Retinal pigment epithelial cell (primary cell): ENCODE results near the gene AMACR.
"Not testable (repeated sequence)": the region's sequence is repeated elsewhere in the genome, so short reads cannot be mapped to it uniquely, and the experiment has no call there.

ENCODE experiments used
- DNase-seq: peaks from one replicate; pipeline ENCODE4 v3.0.0-alpha.2; 2010; ENCODE audit warnings: low read depth
- H3K4me3 ChIP-seq: 2 replicates; pipeline ENCODE4 v1.5.1; 2011; ENCODE audit warnings: mild to moderate bottlenecking, low read length, control low read depth, moderate library complexity
- TF ChIP-seq, protein P1 (sequence below): conservative IDR thresholded peaks from 2 replicates; pipeline ENCODE4 v1.5.1; 2011; ENCODE audit warnings: low read depth, low read length, control low read depth, inconsistent platforms

The AMACR gene

DNA sequence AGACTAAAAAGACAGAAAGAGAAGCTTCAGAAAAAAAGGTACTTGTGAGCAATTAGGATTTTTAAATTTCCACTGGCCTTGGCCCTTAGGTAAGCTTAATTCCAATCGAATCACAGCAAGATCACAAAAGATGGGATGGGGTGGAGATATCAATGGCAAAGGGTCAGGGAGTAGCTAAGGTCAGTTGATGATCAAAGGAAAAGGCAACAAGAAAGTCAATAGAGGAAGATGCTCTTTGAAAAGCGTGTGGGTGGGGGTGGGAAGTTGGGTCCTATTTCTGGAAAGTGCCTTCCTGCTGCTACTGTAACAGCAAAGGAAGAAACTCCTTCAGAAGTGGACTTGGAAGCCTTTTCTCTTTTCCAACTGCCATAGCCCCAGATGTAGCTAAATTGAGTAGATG is 27.9 kb upstream of the AMACR start:
- H3K4me3 ChIP-seq, result no peak overlapping the region
- TF ChIP-seq, protein P1, sequence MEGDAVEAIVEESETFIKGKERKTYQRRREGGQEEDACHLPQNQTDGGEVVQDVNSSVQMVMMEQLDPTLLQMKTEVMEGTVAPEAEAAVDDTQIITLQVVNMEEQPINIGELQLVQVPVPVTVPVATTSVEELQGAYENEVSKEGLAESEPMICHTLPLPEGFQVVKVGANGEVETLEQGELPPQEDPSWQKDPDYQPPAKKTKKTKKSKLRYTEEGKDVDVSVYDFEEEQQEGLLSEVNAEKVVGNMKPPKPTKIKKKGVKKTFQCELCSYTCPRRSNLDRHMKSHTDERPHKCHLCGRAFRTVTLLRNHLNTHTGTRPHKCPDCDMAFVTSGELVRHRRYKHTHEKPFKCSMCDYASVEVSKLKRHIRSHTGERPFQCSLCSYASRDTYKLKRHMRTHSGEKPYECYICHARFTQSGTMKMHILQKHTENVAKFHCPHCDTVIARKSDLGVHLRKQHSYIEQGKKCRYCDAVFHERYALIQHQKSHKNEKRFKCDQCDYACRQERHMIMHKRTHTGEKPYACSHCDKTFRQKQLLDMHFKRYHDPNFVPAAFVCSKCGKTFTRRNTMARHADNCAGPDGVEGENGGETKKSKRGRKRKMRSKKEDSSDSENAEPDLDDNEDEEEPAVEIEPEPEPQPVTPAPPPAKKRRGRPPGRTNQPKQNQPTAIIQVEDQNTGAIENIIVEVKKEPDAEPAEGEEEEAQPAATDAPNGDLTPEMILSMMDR, result no peak
- no peak for DNase-seq

DNA sequence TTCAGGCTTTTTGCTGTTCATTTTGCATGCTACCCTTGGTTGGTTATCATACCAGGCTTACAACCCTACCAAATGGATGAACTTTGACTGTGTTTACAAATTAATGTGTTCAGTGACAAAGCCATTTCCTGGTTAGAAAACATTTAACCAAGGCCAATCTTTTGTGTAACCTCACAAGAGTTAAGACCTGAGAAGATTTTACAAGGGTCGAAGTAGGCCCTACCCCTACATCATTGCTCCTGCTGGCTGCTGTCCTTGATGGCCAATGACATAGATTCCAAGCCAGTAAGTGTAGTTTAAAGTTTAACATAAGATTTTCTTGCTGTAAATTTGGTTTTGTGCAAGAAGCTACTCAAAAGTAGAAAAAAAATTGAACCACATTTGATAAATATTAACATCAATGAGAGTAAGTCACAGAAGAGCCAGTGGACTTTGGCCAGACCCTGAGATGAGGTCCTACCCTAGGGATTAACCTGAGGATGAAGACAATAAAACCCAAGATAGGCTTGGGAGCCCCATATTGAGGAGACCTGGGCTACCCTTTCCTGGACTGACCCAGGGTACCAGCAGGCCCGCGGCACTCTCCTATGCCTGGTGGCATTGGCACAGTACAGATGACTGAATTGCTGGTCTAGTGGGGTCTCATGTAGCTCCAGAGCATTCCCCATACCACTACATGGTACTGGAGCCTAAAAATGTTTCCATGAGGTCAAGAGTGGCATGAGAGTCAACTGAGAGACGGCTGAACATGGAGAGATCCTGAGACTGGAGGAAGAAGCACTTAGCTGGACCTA is 26.9 kb upstream of the AMACR start:
- no peak overlapping the region for H3K4me3 ChIP-seq
- TF ChIP-seq, protein P1, result no peak
- DNase-seq, result no peak

DNA sequence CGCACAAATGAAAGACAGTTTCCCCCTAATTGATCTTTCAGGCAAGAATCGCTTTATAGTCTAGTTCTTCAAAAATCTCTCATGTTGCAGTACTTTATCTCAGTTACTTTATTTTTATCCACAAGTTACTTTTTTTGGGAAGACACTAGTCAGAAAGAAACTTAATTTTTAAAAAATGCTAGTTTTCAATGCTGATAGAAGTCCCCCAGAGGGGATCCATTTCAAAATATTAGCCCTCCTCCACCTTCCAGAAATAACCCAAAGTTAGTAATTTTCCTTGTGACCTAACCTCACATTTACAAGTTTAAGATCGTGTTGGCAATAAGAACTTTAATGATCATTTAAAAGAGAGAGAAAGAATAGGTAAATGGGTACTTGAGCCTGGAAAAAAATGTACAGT is 24.1 kb upstream of the AMACR start:
- TF ChIP-seq, protein P1, result no peak
- no peak for DNase-seq

DNA sequence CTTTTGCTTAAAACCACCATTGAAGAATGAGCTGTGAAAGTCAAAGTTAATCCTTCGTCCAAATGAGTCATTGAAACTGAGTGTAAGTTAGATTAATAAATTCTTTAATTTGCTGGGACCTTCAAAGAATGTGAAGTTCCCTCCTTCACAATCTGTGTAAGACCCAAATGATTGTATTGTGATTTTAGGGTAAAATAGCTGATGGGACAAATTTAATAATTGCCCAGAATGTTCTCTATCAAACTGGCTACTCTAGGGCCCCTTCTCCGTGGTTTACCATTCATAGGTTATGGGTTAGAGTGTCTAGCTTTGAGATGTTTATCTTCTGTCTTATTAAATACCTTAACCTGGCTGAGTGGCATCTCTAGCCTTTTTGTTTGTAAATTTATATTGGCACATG is 23.3 kb upstream of the AMACR start:
- H3K4me3 ChIP-seq, result no peak overlapping the region
- no peak for DNase-seq
- TF ChIP-seq, protein P1, result no peak

More for the DNA sequence above, 24.1 kb upstream of the AMACR start:
- H3K4me3 ChIP-seq, result no peak overlapping the region

- DNase-seq, H3K4me3 ChIP-seq: not testable (repeated sequence)
Measured at GRCh38 chr5:34030585-34030984, 22.7 kb upstream of the AMACR start.

DNA sequence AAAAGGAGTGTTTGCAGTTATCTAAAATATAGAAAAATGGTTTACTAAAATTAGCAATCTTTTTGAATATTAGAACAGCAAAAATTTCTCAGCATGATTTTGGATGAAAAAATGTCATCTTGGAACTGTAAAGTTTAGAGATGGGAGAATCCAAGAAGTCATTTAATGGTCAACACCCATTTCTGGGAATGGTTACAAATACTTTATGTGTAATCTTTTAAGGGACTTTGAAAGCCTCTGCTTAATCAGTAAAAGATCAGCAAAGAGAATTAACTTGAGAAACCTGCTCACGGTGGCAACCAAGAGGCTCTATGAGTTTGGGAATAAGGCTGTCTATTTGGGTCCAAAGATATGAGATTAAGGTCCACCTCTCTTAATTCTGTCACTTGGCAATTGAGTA is 22.2 kb upstream of the AMACR start:
- no peak overlapping the region for H3K4me3 ChIP-seq
- no peak for DNase-seq
- TF ChIP-seq, protein P1, result no peak

DNA sequence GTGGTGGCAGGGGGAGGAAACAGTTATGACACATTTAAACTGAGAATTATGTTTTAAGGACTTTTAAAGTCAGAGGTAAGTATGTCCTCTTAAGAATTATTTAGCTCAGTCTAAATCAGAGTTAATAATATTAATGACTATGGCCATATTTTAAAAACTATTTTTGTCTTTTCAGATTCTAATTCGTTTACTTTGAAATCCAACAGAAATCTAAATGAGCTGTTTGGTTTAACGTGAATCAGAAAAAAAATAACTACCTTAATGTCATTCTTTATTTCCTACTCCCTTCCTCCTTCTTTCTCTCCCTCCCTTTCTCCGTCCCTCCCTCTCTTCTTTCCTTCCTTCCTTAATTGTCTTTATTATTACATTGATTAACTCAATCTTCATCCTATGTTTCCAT is 20.5 kb upstream of the AMACR start:
- no peak overlapping the region for H3K4me3 ChIP-seq
- no peak for DNase-seq
- TF ChIP-seq, protein P1, result no peak
